WTC11 (cell line): ENCODE measurements around the gene UBR4. TPM values are rescaled to one million over a fixed set of nuclear protein-coding genes. Genes with fewer than 3 reads are reported as not detected.

Experiments
- ATAC-seq: fragments of 200-7000 bp; cut with Tn5 transposase; 2 replicates; pipeline ENCODE4 v1.10.0; 2021; ENCODE audit warnings: mild to moderate bottlenecking, moderate library complexity
- CTCF ChIA-PET: fragments of 300-600 bp; sonication (Branson Sonifier 250); formaldehyde crosslinking; loops from one replicate; lab custom pipeline; 2021; ENCODE audit warnings: antibody characterized with exemption; lab: Charles Lee
- POLR2A ChIA-PET: fragments of 350-600 bp; sonication (Branson Sonifier 250); formaldehyde crosslinking; loops from one replicate; lab custom pipeline; 2021; ENCODE audit warnings: antibody characterized with exemption; lab: Charles Lee
- DNase-seq: peaks from one replicate; pipeline ENCODE4 v3.0.0; 2021; ENCODE audit warnings: low spot score
- H3K27ac Mint-ChIP-seq: 2 replicates; pipeline ENCODE4 v1.8.0; 2021; ENCODE audit warnings: mixed read lengths
- H3K27me3 Mint-ChIP-seq: 2 replicates; pipeline ENCODE4 v1.8.0; 2021; ENCODE audit warnings: low read depth, mild to moderate bottlenecking, moderate library complexity, mixed read lengths
- H3K36me3 Mint-ChIP-seq: 2 replicates; pipeline ENCODE4 v1.8.0; 2021; ENCODE audit warnings: mixed read lengths
- H3K4me1 Mint-ChIP-seq: 2 replicates; pipeline ENCODE4 v1.8.0; 2022; ENCODE audit warnings: mixed read lengths
- H3K4me3 Mint-ChIP-seq: 2 replicates; pipeline ENCODE4 v1.8.0; 2021; ENCODE audit warnings: mild to moderate bottlenecking, moderate library complexity, mixed read lengths
- H3K9me3 Mint-ChIP-seq: 2 replicates; pipeline ENCODE4 v1.8.0; 2021; ENCODE audit warnings: mixed read lengths
- AFF4 ChIP-seq: sonication (generic); formaldehyde crosslinking; IDR thresholded peaks from 2 replicates; pipeline ENCODE4 v1.8.1; 2023; ENCODE audit warnings: mild to moderate bottlenecking, missing genetic modification reagents, borderline replicate concordance
- ATF6 ChIP-seq: sonication (generic); formaldehyde crosslinking; IDR thresholded peaks from 2 replicates; pipeline ENCODE4 v1.8.1; 2023; ENCODE audit warnings: mild to moderate bottlenecking, missing genetic modification reagents
- E2F4 ChIP-seq: sonication (generic); formaldehyde crosslinking; IDR thresholded peaks from 2 replicates; pipeline ENCODE4 v1.8.1; 2022; ENCODE audit warnings: low read depth, mild to moderate bottlenecking, moderate library complexity, missing genetic modification reagents, borderline replicate concordance
- GRHL2 ChIP-seq: fragments of 250-450 bp; sonication (Bioruptor Pico); IDR thresholded peaks from 2 replicates; pipeline ENCODE4 v1.8.0; 2022; ENCODE audit warnings: mild to moderate bottlenecking, moderate library complexity; ENCODE audit not compliant: insufficient replicate concordance, severe bottlenecking
- GTF2I ChIP-seq: fragments of 250-450 bp; sonication (Bioruptor Pico); conservative IDR thresholded peaks from 2 replicates; pipeline ENCODE4 v1.4.0; 2021; ENCODE audit warnings: mild to moderate bottlenecking
- HMGXB4 ChIP-seq: sonication (generic); formaldehyde crosslinking; IDR thresholded peaks from 2 replicates; pipeline ENCODE4 v1.8.1; 2023; ENCODE audit warnings: mild to moderate bottlenecking, moderate library complexity, missing genetic modification reagents
- IRF1 ChIP-seq: sonication (generic); formaldehyde crosslinking; IDR thresholded peaks from 2 replicates; pipeline ENCODE4 v1.8.0; 2023; ENCODE audit warnings: missing genetic modification reagents
- MXD4 ChIP-seq: fragments of 250-450 bp; sonication (Bioruptor Pico); IDR thresholded peaks from 2 replicates; pipeline ENCODE4 v1.8.0; 2021; ENCODE audit warnings: mild to moderate bottlenecking, moderate library complexity, borderline replicate concordance
- NFYB ChIP-seq: sonication (generic); formaldehyde crosslinking; conservative IDR thresholded peaks from 2 replicates; pipeline ENCODE4 v1.8.0; 2022; ENCODE audit warnings: low read depth, missing genetic modification reagents
- NR1H2 ChIP-seq: sonication (generic); formaldehyde crosslinking; IDR thresholded peaks from 2 replicates; pipeline ENCODE4 v1.9.0; 2021; ENCODE audit warnings: mild to moderate bottlenecking, moderate library complexity, missing genetic modification reagents
- RELA ChIP-seq: sonication (generic); formaldehyde crosslinking; IDR thresholded peaks from 2 replicates; pipeline ENCODE4 v1.8.1; 2022; ENCODE audit warnings: missing genetic modification reagents, mild to moderate bottlenecking, borderline replicate concordance
- RORB ChIP-seq: fragments of 250-450 bp; sonication (Bioruptor Pico); IDR thresholded peaks from 2 replicates; pipeline ENCODE4 v1.9.0; 2021; ENCODE audit warnings: mild to moderate bottlenecking
- SOX15 ChIP-seq: fragments of 250-450 bp; sonication (Bioruptor Pico); IDR thresholded peaks from 2 replicates; pipeline ENCODE4 v1.9.0; 2021; ENCODE audit warnings: mild to moderate bottlenecking
- ZMAT4 ChIP-seq: fragments of 250-450 bp; sonication (Bioruptor Pico); IDR thresholded peaks from 2 replicates; pipeline ENCODE4 v1.9.0; 2021; ENCODE audit warnings: mild to moderate bottlenecking
- ZNF219 ChIP-seq: sonication (generic); formaldehyde crosslinking; IDR thresholded peaks from 2 replicates; pipeline ENCODE4 v1.8.0; 2023; ENCODE audit warnings: missing genetic modification reagents, mild to moderate bottlenecking, borderline replicate concordance
- ZNF281 ChIP-seq: sonication (generic); formaldehyde crosslinking; IDR thresholded peaks from 2 replicates; pipeline ENCODE4 v1.8.0; 2023; ENCODE audit warnings: mild to moderate bottlenecking, missing genetic modification reagents
- total RNA-seq: library from RNA; stranded (reverse); gene quantifications from 3 replicates; pipeline ENCODE4 v1.2.3, GENCODE V29; 2021

The UBR4 gene
- total RNA-seq, 1 experiment from 2014 or later = 179 TPM

GRCh38 chr1:19179597-19180264 lies 30.3 kb downstream of the UBR4 start:
- CTCF ChIA-PET = interaction anchor here (0.6 to 1.3 kb wide), 7 partner anchors 23 to 273 kb away, joined by 3 to 7 read pairs (median 3); no protein-coding TSS in a partner anchor
- no peaks in the 10 kb centered on the region for H3K4me1 Mint-ChIP-seq
- H3K27me3 Mint-ChIP-seq = no peaks in the 10 kb centered on the region
- peaks cover 70% of the 10 kb centered on the region for H3K36me3 Mint-ChIP-seq
- H3K4me3 Mint-ChIP-seq = no peak overlapping the region
- no peaks in the 10 kb centered on the region for H3K9me3 Mint-ChIP-seq
- DNase-seq = no peak
- ATAC-seq = peak; percentile 61; the same call in 1 of the 2 replicates
- H3K27ac Mint-ChIP-seq = no peak overlapping the region
- POLR2A ChIA-PET = no interaction called here
- TF ChIP-seq E2F4 (CRISPR knock-in tag) = no peak

GRCh38 chr1:19178734-19179398 lies 31.2 kb downstream of the UBR4 start:
- Mint-ChIP-seq H3K27ac (no peak overlapping the region), H3K36me3 (peaks cover 70% of the 10 kb centered on the region)

More at GRCh38 chr1:19178734-19179398, 31.2 kb downstream of the UBR4 start:
- Mint-ChIP-seq H3K4me3 (no peak overlapping the region), H3K27me3 (no peaks in the 10 kb centered on the region), H3K9me3 (no peaks in the 10 kb centered on the region), H3K4me1 (no peaks in the 10 kb centered on the region)
- CTCF ChIA-PET = interaction anchor here (1.0 to 1.3 kb wide), 6 partner anchors 26 to 272 kb away, joined by 3 to 7 read pairs (median 3); no protein-coding TSS in a partner anchor
- ATAC-seq (no peak), DNase-seq (no peak)
- no peak for TF ChIP-seq GTF2I (CRISPR knock-in tag)
- no peak for TF ChIP-seq ATF6
- TF ChIP-seq NFYB (CRISPR knock-in tag) = no peak
- no peak for TF ChIP-seq RORB (CRISPR knock-in tag)
- TF ChIP-seq IRF1 (CRISPR knock-in tag) = no peak
- TF ChIP-seq RELA (CRISPR knock-in tag) = no peak
- TF ChIP-seq MXD4 (CRISPR knock-in tag) = no peak
- TF ChIP-seq SOX15 = no peak
- TF ChIP-seq AFF4 (CRISPR knock-in tag) = no peak
- TF ChIP-seq ZNF219 (CRISPR knock-in tag) = no peak
- no peak for TF ChIP-seq ZNF281 (CRISPR knock-in tag)
- TF ChIP-seq GRHL2 = no peak
- TF ChIP-seq HMGXB4 (CRISPR knock-in tag) = no peak
- TF ChIP-seq NR1H2 (CRISPR knock-in tag) = no peak
- TF ChIP-seq ZMAT4 = no peak
- POLR2A ChIA-PET = no interaction called here
